ENCODE data around the gene NRG3. TPM values are rescaled to one million over a fixed set of nuclear protein-coding genes. Genes with fewer than 3 reads are reported as not detected.

Gene NRG3
- total RNA-seq, 1 donor from 2014 or later: 8.2 TPM

DNA sequence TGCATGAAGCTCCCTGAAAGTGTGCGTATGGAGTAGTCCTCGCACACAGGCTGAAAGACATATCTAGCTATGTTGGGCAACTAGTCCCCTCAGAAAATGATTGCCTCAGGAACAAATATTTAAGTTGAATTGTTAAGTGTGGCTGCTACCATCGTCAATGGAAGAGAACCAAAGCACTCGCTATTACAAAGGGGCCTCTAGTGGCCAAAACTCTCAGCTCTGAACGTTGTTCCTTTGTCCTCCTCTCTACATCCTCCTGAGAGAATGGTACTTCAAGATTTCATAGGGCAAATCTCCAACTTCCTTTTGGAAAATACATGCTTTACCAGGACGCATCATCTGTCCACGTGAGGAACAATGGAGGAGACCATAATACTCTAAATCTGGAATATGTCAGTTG is 209.9 kb downstream of the NRG3 start:
- DNase-seq (ENCODE audit: low read depth in 2 of 2): no peak

DNA sequence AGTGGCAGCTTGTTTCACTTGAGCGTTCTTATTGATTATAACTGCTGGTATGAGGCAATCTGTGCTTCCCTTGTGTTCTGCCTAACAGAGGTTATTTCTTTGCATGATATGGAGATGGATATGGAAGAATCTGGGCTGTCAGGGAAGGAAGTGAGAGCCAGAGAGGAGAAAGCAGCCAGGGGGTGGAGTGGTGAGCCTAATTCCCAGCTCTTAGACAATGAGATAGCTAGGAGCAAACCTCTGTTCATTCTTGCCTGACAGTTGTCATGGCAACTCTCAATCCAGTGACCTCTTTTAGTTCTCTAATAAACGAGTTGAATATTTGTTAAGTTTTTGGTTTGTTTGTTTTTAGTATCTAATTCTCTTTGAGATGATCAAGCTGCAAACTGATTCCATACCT is 214.3 kb downstream of the NRG3 start:
- DNase-seq (ENCODE audit: low read depth in 2 of 2): no peak

DNA sequence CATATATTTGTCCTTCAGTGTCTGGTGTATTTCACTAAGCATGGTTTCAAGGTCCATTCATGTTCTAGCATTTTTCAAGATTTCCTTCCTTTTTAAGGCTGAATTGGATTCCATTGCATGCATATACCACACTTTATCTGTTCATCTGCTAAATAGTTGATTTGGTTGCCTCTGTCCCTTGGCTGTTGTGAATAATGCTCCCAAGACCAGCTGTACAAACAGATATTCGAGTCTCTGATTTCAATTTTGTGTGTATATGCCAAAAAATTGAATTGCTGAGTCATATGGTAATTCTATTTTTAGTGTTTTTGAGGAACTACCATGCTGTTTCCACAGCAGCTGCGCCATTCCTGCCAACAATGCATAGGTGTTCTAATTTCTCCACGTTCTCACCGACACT is 216.4 kb downstream of the NRG3 start:
- peak in 1 of 2 donors; percentile 66 for DNase-seq (ENCODE audit: low read depth in 2 of 2)

DNA sequence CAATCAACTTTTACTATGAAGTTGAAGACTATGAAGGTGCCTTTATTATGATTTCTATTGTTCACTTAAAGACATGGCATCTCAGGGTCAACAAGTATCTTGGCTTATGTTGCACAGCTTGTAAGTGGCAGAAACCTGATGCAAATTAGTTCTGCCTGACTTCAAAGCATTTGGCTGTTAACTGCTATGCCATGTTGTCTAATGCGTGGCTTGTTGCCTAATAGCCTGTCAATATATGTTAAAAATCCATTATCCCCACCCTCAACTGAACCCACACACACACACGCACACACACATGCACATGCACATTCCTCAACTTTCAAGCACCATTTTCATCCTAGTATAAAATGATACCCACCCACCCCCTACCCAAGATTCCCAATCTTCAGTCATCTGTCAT is 217.1 kb downstream of the NRG3 start:
- DNase-seq (ENCODE audit: low read depth in 2 of 2): no peak

DNA sequence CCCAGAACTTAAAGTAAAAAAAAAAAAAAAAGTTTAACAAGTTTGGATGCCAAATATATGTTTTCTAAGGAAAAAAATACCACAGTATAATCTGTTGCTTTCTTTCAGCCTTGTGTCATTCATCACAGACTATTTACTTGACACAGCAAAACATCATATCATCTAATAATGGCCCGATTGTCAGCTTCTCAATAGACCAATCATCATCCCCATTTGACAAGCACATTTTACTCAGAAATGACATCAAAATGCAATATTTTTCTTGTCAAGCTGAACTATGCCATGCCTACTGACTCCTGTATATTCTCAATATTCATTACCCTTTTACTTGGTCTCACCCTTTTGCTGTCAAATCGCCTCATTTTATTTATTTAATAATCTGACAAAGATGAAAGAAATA is 249.7 kb downstream of the NRG3 start:
- no peak for DNase-seq (ENCODE audit: low read depth in 2 of 2)

DNA sequence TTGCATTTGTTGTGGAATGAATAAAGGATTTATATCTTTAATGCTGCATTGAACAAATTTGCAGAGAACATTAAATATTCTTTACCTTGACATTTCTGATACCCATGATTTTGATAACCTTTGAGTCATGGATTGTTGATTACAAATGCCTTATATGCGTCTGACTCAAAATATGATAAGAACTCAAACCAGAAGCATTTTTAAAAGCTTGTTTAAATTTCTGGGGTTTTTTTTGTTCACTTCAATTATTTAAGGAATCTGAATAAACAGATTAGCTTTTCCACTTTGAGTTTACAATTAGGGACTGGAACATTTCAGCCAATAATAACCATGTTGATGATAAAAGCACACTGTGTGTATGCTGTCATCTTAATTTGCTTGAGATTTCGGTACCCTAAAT is 253.5 kb downstream of the NRG3 start:
- DNase-seq (ENCODE audit: low read depth in 2 of 2): no peak

DNA sequence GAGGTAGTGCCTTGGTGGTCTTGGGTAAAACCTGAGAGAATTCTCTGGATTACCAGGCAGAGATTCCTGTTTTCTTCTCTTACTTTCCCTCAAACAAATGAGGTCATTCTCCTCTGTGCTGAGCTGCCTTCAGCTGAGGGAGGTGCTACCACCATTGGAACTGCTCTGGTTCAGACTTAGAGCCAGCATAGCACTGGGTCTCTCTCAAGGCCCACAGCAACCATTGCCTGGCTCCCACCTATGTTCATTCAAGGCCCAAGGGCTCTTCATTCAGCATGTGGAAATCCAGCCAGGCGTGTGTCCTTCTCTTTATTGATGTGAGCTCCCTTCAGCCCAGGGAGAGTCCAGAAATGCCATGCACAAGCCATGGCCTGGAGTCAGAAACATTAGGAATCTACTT is 261.1 kb downstream of the NRG3 start:
- DNase-seq (ENCODE audit: low read depth in 2 of 2): no peak

DNA sequence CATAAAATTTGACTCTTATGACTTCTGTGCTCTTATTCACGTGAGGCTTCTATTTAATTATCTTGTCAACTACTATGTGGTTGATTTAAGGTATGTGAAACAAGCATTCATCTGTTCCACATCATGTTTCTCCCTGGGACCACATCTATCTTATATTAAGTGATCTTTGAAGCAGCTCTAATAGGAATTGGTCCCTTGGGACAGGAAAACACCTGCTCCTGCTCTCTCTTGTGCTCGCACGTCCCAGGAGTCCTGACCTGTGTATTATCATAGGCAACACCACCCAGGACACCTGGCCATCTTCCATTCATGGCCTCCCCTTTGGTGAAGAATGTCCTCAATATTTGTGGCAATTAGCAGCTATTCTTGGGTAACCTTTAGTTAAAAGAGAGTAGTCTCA is 269.2 kb downstream of the NRG3 start:
- no peak for DNase-seq (ENCODE audit: low read depth in 2 of 2)

DNA sequence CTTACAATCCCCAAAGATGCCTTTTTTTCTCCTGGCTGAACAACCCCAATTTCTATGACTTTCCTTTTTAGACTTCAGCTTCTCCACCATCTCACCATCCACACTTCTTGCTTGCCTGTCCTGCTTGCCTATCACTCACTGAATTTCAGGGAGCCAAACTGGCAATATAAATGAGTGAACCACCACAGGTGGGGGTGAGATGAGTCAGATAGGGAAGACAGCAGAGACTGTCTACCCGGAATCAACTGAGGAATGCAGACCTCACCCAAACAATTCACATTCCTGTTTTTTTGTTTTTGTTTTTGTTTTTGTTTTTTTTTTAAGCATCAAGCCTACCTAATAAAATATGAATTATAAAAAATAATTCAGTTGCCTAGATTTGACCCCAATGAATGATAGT is 273.8 kb downstream of the NRG3 start:
- DNase-seq (ENCODE audit: low read depth in 2 of 2): peak in 1 of 2 donors; percentile 3

DNA sequence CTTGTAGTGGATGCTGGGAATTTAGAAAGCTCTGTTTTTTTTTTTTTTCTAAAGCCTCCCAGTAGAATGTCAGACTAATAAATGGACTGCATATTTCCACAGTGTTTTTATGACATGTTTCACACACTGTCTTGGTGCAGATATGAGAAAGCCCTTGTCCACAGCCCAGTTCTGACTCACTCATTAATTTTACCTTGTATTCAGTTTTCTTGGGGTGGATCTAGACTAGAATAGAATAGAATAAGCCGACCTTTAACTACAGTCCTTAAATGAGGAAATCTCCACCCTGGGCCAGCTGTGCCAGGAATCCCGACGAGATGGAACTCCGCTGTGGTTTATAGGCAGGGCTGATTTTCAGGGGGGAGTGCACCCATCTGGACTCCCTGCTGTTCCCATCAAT is 274.7 kb downstream of the NRG3 start:
- DNase-seq (ENCODE audit: low read depth in 2 of 2): no peak

DNA sequence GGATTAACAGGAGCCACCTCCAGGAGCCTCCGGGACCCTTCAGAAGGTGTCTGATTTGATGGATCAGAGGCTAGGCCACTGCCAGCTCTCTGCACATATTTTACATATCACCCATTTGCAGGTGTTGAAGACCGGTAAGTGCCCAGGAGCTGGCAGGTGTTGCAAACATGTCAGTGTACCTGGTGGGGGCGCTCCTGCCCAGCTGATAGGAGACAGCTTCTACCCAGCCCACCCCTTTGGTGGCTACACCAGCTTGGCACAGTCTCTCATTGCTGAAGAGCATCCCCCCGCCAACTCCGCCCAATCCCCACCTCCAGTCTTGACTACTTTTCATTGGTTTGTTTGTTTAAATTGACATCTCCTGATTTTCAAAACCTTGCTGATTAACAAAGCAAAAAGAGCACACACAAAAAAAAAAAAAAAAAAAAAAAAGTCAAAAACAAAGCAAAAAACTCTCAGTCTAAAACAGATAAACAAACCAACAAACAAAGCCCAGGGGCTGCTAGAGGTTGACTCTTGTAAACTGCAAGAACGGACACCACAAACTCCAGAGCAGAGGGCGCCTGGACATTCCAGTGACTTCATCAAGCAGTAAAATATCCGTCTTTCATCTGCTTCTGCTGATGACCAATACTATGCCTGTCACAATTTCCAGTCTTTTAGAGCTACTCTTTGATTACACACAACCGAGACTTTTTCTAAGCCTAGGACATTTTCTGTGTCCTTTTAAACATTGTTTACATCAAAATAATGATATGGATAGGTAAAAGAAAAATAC is 275.3 kb downstream of the NRG3 start:
- DNase-seq (ENCODE audit: low read depth in 2 of 2): peak; percentile 20 to 40

DNA sequence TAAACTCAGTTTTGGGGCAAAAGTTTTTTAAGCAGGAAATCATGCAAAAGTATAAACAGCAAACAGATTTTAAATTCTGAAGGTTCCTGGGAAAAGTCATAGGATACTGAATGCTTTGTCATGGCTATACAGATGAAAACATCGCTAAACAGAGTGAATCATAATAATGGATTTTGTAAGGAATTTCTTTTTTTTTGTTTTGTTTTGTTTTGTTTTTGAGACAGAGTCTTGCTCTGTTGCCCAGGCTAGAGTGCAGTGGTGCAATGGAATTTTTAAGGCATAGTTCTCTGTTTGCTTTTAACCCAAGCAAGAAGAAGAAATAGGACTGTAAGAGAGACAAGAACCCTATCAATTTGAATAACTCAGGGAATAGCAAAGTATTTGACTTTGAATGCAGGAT is 285.3 kb downstream of the NRG3 start:
- DNase-seq (ENCODE audit: low read depth in 2 of 2): no peak

DNA sequence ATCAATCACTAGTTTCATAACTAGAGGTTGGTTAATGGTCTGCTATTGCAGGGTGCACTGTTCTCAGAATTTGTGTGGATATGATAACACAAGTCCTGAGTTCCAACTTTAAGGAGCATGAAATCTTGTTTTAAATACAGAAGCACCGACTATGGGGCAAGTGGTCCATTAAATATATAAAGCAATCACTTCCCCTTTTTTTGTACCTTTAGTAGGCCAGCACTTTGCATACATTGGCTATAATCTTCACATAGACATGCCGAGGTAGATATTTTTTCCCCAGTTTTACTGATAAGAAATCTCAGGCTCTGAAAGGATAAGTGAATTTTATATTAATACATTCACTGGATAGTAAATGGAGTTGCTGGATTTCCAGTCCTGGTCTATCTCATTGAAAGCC is 286.3 kb downstream of the NRG3 start:
- no peak for DNase-seq (ENCODE audit: low read depth in 2 of 2)

DNA sequence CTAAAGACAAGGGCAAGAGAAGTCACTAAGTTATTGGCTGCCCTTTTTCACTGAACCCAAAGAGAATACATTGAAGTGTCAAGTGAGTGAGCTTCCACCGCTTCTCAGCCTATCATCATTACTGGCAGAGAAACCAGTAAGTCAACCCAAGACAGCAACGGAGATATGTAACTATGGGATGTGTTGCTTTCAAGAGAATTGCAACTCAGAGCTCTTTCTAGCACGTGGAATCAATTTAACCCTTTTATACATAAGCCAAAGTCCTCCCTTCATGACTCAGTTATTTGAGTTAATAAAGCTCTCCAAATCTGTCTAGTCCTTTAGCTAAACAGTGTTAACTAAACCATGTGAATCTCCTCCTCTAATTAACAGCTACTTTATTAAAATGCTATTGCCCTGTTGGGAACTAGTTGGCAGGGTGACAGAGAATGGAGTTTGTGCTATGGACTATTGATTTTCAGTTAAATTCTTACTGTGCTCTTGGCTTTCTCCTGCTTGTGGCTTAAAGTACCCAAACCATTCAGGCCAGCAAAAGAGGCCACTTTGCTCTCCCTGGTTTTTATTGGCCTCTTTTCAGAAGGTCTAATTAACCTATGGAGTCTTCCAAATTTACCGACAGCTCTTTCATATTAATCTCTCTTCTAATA is 287.7 kb downstream of the NRG3 start:
- no peak for DNase-seq (ENCODE audit: low read depth in 2 of 2)

DNA sequence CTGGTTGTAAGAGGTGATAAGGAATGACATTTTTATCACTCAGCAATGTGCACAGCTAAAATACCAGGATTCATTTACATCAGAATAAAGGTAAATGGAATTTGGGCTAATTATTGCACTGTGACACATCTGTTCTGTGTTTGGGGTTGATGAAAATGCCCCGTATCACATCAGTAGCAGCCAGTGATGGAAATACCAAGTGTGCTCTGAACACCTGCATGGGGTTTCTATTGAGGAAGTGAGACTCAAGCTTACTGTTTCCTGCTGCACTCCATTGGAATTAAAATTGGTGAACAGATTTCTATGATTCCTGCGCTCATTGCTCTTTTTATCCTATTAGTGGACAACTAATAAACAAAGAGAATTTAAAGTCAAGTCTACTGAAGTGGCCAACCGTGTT is 296.9 kb downstream of the NRG3 start:
- DNase-seq (ENCODE audit: low read depth in 2 of 2): no peak

DNA sequence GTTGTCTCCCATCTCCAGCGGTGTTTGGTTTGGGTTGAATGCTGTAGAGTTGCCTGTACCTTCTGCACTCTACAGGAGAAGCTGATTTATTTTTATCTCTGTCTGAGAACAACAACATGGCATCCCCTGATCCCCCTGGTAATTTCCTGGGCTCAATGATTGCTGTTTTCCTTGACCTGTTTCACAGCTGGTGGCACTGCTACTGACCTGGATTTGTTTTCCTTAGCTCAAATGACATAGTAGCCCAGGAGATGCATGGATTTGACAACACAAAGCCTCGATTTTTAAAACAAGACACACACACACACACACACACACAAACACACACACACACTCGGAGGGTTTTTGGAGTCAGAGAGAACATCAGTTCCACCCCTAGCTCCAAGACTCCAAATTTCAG is 301.6 kb downstream of the NRG3 start:
- DNase-seq (ENCODE audit: low read depth in 2 of 2): no peak

DNA sequence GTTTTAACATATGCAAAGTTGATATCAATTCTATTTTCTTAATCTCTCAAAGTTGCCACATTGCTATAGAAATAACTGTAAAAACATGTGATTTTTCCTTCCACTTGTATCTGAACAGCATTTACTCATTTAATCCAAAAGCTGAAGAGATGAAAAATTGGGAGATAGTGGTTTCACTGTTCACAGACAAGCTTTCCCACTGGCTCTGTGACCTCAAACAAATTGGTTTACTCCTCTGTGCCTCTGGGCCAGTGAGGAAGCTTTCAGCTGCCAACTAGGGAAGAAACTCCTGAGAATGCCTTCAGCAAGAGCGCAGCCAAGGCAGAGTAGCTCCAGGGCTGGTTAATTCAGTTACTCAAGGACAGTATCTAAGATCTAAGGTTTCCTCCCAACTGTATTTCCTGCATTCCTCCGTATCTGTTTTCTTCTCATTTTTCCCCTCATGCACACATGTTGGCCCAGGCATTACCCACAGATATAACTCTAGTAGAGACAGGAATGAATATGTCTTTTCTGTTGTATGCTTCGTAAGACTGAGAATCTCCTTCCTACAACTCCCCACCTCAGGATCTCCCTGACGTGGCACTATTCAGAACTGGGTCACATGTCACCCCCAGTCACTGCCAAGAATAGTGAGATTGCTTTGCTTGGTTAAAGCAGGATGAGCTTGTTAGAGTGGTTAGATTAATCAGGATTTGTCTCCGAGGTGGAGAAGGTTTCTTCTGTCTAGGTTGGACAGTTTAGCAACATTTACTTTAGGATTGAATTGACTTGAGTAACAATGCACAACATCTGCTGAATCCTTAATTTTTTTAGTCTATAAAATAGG is 315.7 kb downstream of the NRG3 start:
- no peak for DNase-seq (ENCODE audit: low read depth in 2 of 2)

DNA sequence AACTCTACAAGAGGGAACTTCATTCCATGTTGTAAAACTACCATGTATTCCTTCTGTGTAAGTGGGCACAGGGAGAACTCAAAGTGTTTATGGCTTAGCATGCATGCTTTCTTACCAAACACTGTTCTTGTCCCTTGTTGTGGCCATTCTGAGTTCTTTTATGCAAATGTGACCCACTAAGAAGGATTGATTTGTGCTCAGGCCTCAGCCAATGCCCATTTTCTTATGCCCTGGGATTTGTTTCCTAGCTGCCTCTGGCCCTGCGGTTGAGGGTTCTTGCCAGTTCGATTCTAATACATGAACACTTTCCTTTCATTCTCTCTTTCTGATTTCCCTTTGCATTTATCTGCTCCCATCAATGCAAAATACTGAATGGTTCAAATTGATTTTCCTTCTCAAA is 316.7 kb downstream of the NRG3 start:
- no peak for DNase-seq (ENCODE audit: low read depth in 2 of 2)

DNA sequence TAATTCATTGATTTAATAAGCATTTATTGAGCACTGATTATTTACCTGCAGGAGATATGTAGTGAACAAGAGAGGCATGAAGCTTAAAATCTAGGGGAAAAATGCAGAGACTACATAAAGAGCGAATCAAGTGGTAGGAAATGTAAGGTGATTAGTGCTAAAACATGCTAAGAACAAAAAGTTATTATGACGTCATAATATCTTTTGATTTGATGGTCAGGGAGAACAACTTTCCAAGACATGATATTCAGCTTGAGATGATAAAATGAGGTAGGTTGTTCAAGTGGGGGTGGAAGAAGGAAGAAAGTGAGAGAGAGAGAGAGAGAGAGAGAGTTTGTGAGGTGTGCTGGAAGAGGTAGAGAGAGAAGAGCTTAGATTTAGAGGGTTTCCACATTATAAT is 317.7 kb downstream of the NRG3 start:
- DNase-seq (ENCODE audit: low read depth in 2 of 2): no peak

DNA sequence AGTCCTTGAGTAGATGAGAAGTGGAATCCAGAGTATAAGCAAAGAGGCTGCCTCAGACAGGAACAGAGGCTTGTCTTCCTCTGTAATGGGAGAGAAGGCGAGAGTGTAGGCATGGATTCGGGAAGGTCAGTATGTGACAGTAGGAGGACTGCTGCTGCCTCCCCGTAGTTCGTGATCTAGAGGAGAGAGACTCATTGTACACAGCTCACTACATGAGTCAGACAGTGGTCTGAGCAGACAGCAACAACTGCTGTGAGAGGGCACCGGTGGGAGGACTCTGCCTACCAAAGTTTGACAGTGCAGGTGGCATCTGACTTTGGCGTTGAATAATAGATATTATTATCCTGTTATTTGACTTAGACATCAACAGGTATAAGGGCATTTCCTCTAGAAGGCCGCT is 319.4 kb downstream of the NRG3 start:
- no peak for DNase-seq (ENCODE audit: low read depth in 2 of 2)

DNA sequence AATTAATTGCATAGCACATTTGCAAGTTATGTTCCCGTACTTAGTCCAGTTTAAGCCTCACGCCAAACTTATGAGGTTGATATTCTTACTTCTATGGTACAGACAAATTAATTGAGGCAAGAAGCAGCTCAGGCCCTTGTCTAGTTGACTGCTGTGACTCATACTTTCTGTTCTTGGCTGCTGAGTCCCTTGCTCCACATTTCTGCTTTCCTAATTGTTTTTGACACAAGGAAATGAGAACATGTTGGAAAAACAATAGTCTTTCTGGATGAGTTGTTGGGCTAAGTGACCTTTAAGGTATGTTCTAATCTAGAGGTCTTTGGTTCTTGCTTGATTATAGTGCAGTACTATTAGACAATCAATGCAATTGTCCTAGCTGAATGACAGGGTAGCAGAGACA is 331.8 kb downstream of the NRG3 start:
- peak; percentile 27 to 78 for DNase-seq (ENCODE audit: low read depth in 2 of 2)

DNA sequence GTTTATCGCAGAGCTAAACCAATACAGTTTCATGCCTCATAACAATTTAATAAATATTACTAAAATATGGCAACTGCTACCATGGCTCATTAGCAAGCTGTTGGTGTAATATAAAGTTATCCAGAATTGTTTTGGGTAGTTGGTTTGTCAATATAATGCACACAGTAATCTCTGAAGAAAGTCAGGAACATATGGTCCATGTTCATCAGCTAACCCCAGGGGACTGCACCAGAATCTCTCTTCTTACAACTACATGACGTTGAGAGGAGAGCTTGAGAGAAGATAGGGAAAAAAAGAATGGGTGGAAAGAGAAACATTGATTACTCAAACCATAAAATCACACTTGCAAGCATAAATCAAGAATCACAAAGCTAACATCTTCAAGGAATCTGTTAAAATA is 333.7 kb downstream of the NRG3 start:
- DNase-seq (ENCODE audit: low read depth in 2 of 2): no peak

DNA sequence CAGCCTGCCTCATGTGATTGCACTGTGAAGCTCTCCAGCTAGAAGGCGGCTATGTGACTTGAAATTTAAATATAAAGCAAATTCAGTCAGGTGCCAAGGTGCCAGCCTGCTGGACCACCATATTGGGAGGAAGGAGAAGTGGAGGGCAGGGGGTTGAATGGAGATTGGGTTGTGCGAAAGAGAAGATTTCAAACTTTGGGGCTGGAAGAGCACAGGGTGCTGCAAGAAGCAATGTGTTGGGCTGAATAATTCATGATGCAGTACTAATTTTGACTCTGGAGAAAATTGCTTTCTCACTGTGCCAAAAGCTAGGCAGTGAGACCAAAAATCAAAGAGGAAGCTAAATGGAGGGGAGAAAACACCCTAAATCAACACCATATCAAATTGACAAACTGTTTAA is 335.3 kb downstream of the NRG3 start:
- DNase-seq (ENCODE audit: low read depth in 2 of 2): no peak

Measured in dermis microvascular lymphatic vessel endothelial cell (primary cell).